ENCODE data around the gene FLNB. TPM values are rescaled to one million over a fixed set of nuclear protein-coding genes. Genes with fewer than 3 reads are reported as not detected.

FLNB gene
- total and polyA plus RNA-seq, 2 of the 13 experiments (the other 11 are each of a cell fraction or from before 2014, with no cell fraction given): 106 to 130 TPM

DNA sequence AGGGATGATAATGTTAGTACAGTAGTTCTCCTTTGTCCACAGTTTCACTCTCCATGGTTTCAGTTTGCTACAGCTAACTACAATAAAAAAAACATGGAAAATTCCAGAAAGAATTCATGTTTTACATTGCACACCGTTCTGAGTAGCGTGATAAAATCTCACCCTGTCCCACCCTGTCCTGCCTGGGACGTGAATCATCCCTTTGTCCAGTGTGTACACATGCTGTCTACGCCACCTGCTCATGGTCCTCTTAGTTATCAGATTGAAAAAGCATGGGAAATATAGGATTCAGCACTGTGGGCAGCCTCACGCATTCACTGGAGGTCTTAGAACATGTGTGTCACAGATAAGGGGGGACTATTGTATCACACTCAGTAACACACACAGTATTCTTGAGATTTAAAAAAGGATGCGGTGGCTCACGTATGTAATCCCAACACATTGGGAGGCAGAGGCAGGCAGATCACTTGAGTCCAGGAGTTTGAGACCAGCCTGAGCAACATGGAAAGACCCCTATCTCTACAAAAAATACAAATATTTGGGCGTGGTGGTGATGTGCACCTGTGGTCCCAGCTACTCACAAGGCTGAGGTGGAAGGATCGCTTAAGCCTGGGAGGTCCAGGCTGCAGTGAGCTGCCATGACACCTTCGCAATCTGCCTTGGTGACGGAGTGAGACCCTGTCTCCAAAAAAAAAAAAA is 8.7 kb upstream of the FLNB start (continued):
- TF ChIP-seq, protein P1, sequence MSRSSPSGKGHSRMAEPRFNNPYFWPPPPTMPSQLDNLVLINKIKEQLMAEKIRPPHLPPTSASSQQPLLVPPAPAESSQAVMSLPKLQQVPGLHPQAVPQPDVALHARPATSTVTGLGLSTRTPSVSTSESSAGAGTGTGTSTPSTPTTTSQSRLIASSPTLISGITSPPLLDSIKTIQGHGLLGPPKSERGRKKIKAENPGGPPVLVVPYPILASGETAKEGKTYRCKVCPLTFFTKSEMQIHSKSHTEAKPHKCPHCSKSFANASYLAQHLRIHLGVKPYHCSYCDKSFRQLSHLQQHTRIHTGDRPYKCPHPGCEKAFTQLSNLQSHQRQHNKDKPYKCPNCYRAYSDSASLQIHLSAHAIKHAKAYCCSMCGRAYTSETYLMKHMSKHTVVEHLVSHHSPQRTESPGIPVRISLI (CRISPR knock-in tag; IDR thresholded peaks at IDR 0.05; ENCODE audit: borderline replicate concordance): no peak
- TF ChIP-seq ZNF430 (CRISPR knock-in tag; IDR thresholded peaks at IDR 0.05): 0 out of 2 replicates have a peak, but pooled peaks have one; percentile 43
- TF ChIP-seq BCL6 (CRISPR knock-in tag; IDR thresholded peaks at IDR 0.05): 0 out of 2 replicates have a peak, but pooled peaks have one; percentile 17
- TF ChIP-seq, protein P2, sequence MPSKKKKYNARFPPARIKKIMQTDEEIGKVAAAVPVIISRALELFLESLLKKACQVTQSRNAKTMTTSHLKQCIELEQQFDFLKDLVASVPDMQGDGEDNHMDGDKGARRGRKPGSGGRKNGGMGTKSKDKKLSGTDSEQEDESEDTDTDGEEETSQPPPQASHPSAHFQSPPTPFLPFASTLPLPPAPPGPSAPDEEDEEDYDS (CRISPR knock-in tag; IDR thresholded peaks at IDR 0.05): 0 out of 2 replicates have a peak, but pooled peaks have one; percentile 22
- TF ChIP-seq GATAD2A (CRISPR knock-in tag; IDR thresholded peaks at IDR 0.05): peak; percentile 75
- 0 out of 2 replicates have a peak, but pooled peaks have one; percentile 37 for TF ChIP-seq ZNF331 (CRISPR knock-in tag; IDR thresholded peaks at IDR 0.05)
- 0 out of 2 replicates have a peak, but pooled peaks have one; percentile 26 for TF ChIP-seq ETV5 (CRISPR knock-in tag; IDR thresholded peaks at IDR 0.05; ENCODE audit: borderline replicate concordance)
- no peak for TF ChIP-seq ZBTB3 (CRISPR knock-in tag; IDR thresholded peaks at IDR 0.05; ENCODE audit: borderline replicate concordance, low read depth)
- TF ChIP-seq ZNF644 (CRISPR knock-in tag; IDR thresholded peaks at IDR 0.05; ENCODE audit: low read depth): 0 out of 2 replicates have a peak, but pooled peaks have one; percentile 37
- peak; percentile 67; the same call in 1 of the 2 replicates for TF ChIP-seq SOX5 (CRISPR knock-in tag; IDR thresholded peaks at IDR 0.05; ENCODE audit: borderline replicate concordance)

DNA sequence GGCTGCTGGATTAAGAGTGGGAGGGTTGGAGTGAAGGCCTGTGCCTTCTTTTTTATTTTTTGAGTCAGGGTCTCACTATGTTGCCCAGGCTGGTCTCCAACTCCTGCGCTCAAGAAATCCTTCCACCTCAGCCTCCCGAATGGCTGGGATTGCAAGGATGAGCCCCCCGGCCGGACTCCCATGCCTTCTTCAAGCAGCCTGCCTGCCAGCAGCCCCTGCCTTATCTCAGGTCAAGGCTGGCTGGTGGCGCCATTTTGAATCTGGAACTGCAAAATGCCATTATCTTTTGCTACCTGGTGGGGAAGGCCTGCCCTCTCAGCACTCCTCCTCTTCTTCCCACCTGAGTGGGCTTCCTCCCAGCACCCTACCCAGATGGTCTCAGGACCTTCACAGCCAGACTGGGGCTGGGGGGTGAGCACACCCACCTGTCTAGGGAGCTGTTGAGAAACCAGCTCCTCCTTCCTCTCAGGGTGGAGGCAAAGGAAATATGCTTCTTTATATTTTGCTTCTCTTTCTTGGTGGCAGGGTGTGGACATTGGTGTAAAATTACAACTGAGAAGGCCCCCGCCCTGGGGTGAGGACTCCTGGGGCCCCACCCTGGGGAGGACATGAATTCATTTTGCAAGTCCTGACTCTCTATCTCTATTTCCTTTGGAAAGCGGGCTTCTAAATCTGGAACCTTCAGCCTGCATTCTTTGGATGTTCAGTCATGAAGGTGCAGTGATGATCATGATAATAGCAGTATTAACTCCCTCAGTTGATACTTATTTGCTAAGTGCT is 7.7 kb upstream of the FLNB start:
- DNase-seq (ENCODE audit: low spot score) (no peak), FAIRE-seq (no peak), ATAC-seq (no peak)
- Histone ChIP-seq H3K4me2 (ENCODE audit: low read depth, low read length) (no peak overlapping the region), H3K9ac (ENCODE audit: insufficient read depth, low read depth, low read length) (no peak overlapping the region), H2AFZ (ENCODE audit: low read length) (no peak overlapping the region), H3K4me1 (ENCODE audit: insufficient read depth, low read length) (peaks cover 50% of the 10 kb centered on the region), H3K9me3 (ENCODE audit: low read length) (no peaks in the 10 kb centered on the region), H3K4me3 (replicated peaks in 1 of 3; ENCODE audit: insufficient read depth in 1 of 3, low read depth in 2 of 3, low read length in 3 of 3) (no peak overlapping the region), H3K79me2 (ENCODE audit: insufficient read depth, low read length) (no peaks in the 10 kb centered on the region), H4K20me1 (ENCODE audit: insufficient read depth, low read length) (no peaks in the 10 kb centered on the region), H3K27me3 (ENCODE audit: control insufficient read depth in 1 of 2, insufficient read depth in 2 of 2, low read length in 2 of 2) (no peaks in the 10 kb centered on the region), H3K36me3 (replicated peaks in 1 of 2; ENCODE audit: control insufficient read depth in 1 of 2, insufficient read depth in 2 of 2, low read length in 2 of 2) (no peaks in the 10 kb centered on the region), H3K27ac (ENCODE audit: extremely low read length, insufficient read depth, low read length) (no peak overlapping the region)
- intact Hi-C loops (cut with micrococcal nuclease; ENCODE audit: unreplicated experiment) (no loop called here), in situ Hi-C loops (cut with HindIII; ENCODE audit: extremely low pct_ligation_motif_present, low pct_unique_long_range_greater_than_20kb) (no loop called here)
- ChIA-PET POLR2A (no interaction called here), CTCF (ENCODE audit: low intra/inter-chr PET ratio, low total read pairs) (no interaction called here)
- WGBS (ENCODE audit: low lambda C conversion rate): 91% methylated on average over 7 of the region's 7 CpGs
- BruUV-seq (replicated peaks): no TSS peak
- TF ChIP-seq NONO (IDR thresholded peaks at IDR 0.05) (no peak), NONO (CRISPR knock-in tag; conservative IDR thresholded peaks at IDR 0.05) (no peak), ZNF234 (CRISPR knock-in tag; conservative IDR thresholded peaks at IDR 0.05) (no peak), STAG1 (CRISPR knock-in tag; IDR thresholded peaks at IDR 0.05) (no peak), YY1 (IDR thresholded peaks at IDR 0.05; ENCODE audit: insufficient read depth, insufficient replicate concordance, low read depth, low read length) (peak; percentile 27), ZNF562 (CRISPR knock-in tag; IDR thresholded peaks at IDR 0.05; ENCODE audit: borderline replicate concordance) (no peak), ZNF121 (CRISPR knock-in tag; IDR thresholded peaks at IDR 0.05) (peak; percentile 70; the same call in 1 of the 2 replicates), SIX4 (CRISPR knock-in tag; IDR thresholded peaks at IDR 0.05) (no peak)
